Nephron (organoid): ENCODE data around the gene KRT222.

Experiments used
- H3K27ac Mint-ChIP-seq, 3 experiments: 2 replicates each; pipeline ENCODE4 v1.8.0; 2020; ENCODE audit warnings: mixed read lengths in 3 of 3, mild to moderate bottlenecking in 2 of 3, moderate library complexity in 1 of 3
- H3K27me3 Mint-ChIP-seq: 2 replicates; pipeline ENCODE4 v1.8.0; 2021; ENCODE audit warnings: low read depth, mild to moderate bottlenecking, moderate library complexity, mixed read lengths
- H3K36me3 Mint-ChIP-seq: 2 replicates; pipeline ENCODE4 v1.8.0; 2020; ENCODE audit warnings: low read depth, mixed read lengths
- H3K4me1 Mint-ChIP-seq: 2 replicates; pipeline ENCODE4 v1.8.0; 2020; ENCODE audit warnings: mixed read lengths
- H3K4me3 Mint-ChIP-seq, 3 experiments: 2 replicates each; pipeline ENCODE4 v1.8.0; 2020; ENCODE audit warnings: mild to moderate bottlenecking in 3 of 3, mixed read lengths in 3 of 3, moderate library complexity in 2 of 3
- H3K9me3 Mint-ChIP-seq: 2 replicates; pipeline ENCODE4 v1.8.0; 2020; ENCODE audit warnings: mixed read lengths
- TF ChIP-seq, protein P1 (sequence below), 3 experiments: fragments of 200-600 bp; sonication (generic); IDR thresholded peaks; one replicate each; pipeline ENCODE4 v1.5.0; 2021; ENCODE audit warnings: antibody characterized with exemption in 3 of 3; ENCODE audit not compliant: unreplicated experiment in 3 of 3

Gene KRT222

DNA sequence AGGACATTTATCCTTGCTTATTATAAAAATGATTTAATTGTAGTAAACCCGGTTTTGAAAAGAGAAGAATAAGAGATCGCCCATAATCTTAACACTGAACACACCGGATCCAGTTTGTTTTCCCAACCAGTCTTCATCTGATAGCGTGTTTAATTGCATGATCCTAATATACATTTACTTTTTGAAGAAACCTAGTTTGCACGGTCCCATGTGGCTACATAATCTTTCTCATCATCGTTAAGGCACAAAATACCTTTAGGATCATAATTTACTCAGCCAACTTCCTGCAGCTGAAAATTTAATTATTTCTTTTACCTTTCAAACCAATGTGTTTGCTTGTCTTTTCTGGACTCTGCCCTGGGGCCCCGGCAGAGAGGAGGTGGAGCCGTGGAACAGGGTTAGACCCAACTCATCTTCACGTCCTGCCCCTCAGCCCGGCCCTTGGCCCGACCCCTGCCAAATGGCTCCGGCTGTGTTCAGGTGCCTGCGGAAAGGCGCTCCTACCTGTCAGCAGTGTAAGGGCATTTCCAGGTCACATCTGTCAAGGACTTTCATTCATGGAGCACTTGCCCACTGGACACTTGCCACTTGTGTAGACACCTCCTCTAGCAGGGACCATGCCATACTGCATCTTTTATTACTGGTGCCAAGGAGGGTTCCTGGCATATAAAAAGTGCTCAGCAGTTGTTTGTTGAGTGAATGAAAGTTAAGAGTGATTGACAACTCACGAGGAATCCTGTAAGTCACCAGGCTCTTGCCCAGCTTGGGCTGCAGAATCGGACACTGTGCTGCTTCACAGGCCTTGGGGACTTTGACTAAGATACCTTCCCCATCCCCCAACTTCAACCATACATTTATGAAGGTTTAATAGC lies 46.0 kb downstream of the KRT222 start:
- H3K4me1 Mint-ChIP-seq = peaks cover 10% of the 10 kb centered on the region
- peaks cover 35% of the 10 kb centered on the region for H3K27me3 Mint-ChIP-seq
- H3K36me3 Mint-ChIP-seq = no peaks in the 10 kb centered on the region
- TF ChIP-seq, protein P1, sequence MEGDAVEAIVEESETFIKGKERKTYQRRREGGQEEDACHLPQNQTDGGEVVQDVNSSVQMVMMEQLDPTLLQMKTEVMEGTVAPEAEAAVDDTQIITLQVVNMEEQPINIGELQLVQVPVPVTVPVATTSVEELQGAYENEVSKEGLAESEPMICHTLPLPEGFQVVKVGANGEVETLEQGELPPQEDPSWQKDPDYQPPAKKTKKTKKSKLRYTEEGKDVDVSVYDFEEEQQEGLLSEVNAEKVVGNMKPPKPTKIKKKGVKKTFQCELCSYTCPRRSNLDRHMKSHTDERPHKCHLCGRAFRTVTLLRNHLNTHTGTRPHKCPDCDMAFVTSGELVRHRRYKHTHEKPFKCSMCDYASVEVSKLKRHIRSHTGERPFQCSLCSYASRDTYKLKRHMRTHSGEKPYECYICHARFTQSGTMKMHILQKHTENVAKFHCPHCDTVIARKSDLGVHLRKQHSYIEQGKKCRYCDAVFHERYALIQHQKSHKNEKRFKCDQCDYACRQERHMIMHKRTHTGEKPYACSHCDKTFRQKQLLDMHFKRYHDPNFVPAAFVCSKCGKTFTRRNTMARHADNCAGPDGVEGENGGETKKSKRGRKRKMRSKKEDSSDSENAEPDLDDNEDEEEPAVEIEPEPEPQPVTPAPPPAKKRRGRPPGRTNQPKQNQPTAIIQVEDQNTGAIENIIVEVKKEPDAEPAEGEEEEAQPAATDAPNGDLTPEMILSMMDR (IDR thresholded peaks at IDR 0.05; ENCODE audit: unreplicated experiment in 3 of 3) = no peak
- H3K27ac Mint-ChIP-seq = no peak overlapping the region
- no peaks in the 10 kb centered on the region for H3K9me3 Mint-ChIP-seq
- H3K4me3 Mint-ChIP-seq = no peak overlapping the region

DNA sequence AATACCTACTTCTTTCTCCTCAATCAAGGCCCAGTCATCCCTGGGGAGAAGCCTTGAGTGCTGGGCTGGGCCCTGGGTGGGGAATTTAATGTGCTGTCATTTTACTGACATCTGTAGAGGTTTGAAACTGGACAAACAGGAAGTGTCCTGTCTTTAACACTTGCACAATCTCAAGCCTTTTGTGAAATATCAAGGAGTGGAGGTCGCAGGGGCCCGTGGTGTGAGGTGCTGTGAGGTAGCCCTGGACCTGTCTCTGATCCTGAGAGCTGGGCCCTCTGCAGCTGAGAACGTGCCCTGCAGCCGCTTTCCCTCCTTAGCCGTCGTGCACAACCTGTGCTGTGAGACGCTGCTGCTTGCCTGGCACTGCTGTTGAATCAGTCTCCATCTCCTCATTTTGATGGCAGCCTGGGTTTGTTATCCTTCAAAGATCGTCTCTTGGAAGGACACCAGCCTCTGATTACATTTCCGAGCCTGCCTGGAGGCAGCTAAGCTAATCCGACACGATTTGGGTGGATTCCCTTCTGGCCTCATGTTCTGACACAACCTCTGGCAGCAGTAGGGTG lies 47.2 kb downstream of the KRT222 start:
- Mint-ChIP-seq H3K9me3 (no peaks in the 10 kb centered on the region), H3K36me3 (no peaks in the 10 kb centered on the region), H3K27me3 (peaks cover 40% of the 10 kb centered on the region), H3K4me1 (peaks cover 10% of the 10 kb centered on the region), H3K4me3 (no peak overlapping the region), H3K27ac (no peak overlapping the region)
- TF ChIP-seq, protein P1 (IDR thresholded peaks at IDR 0.05; ENCODE audit: unreplicated experiment in 3 of 3) = no peak

DNA sequence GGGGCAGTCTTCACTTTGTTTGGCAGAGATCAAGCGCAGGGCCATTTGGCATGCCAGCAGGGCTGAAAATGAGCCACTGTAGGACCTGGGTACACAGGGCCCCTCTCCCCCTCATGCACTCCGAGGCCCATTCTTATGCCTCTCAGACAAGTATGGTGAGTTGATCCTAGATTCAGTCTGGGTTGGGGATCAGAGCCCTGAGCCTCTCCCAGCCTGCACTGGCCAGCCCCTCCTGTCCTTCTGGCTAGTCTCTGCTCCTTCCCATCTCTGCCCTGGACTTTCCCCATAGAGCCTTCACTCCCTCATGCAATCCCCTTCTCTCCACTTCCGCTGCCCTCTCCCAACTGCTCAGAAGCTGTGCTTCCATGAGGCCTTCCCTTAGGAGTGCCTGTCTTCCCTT lies 48.4 kb downstream of the KRT222 start:
- TF ChIP-seq, protein P1 (IDR thresholded peaks at IDR 0.05; ENCODE audit: unreplicated experiment in 3 of 3) = no peak
- H3K36me3 Mint-ChIP-seq = no peaks in the 10 kb centered on the region
- H3K9me3 Mint-ChIP-seq = no peaks in the 10 kb centered on the region
- no peak overlapping the region for H3K4me3 Mint-ChIP-seq
- H3K27ac Mint-ChIP-seq = no peak overlapping the region
- peaks cover 10% of the 10 kb centered on the region for H3K4me1 Mint-ChIP-seq
- H3K27me3 Mint-ChIP-seq = peaks cover 47% of the 10 kb centered on the region

DNA sequence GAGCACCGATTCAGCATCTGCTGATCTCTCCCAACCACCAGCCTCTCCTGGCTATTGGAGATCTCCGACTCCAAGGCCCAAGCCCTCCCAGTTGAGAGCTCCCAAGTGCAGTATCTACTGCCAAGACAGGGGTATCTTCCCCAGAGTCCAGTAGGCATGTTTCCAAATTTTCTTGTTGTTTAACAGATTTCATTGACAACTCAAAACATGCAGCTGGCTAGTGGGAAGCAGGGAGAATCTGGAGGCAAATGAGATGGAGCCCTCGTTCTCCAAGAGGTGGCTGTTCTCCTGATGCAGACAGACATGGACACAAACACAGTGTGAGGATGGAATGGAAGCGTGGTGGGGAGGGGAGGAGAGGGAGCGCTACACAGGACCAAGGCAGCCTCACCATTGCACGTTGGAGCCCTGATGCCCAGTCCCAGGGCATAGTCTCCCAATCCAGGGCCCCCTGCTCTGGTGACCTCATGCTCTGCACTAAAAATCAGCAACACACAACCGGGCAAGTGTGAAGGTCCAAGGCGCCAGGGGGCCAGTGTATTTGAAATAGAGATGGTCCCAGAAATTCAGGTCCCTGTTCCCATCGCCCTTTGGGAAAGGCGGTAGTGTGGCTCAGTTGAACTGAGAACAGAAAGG lies 49.0 kb downstream of the KRT222 start:
- Mint-ChIP-seq H3K27ac (no peak overlapping the region), H3K27me3 (peaks cover 50% of the 10 kb centered on the region), H3K36me3 (no peaks in the 10 kb centered on the region), H3K9me3 (no peaks in the 10 kb centered on the region), H3K4me3 (no peak overlapping the region), H3K4me1 (peaks cover 10% of the 10 kb centered on the region)
- TF ChIP-seq, protein P1 (IDR thresholded peaks at IDR 0.05; ENCODE audit: unreplicated experiment in 3 of 3) = no peak

DNA sequence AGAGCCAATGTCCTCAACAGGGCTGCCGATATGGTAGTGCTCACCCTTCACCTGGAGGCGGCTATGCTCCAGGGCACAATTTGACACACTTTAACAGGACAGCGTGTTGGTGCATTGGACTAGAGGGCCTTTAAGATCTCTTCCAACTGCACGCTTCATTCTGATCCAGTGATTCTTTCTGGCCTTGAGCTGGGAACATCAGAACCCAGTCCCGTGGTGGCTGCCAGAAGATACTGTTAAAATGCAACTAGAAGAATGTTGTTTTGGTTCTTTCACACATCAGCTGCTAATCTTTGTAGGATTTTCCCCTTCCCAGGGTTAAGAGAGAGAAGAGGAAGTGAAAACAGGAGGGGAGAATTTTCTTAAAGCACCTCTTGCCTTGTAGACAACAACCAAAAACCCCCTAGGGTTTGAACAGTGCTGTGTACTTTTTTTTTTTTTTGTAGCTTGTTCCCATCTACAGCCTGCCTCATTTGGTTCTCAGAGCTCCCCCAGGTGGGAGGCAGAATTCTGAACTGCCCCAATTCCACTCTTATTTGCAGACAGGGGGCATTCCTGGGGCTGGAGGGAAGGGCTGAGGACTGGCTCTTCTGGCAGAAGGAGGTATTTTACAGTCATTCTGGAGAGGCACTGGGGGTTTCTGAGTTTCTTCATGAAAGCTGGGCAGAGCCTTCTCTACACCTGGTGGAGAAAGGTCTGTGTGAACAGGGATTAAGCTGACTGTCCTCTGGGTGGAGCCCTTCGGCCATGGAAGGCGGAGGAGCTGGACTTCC lies 49.7 kb downstream of the KRT222 start:
- no peak overlapping the region for H3K4me3 Mint-ChIP-seq
- peaks cover 49% of the 10 kb centered on the region for H3K27me3 Mint-ChIP-seq
- TF ChIP-seq, protein P1 (IDR thresholded peaks at IDR 0.05; ENCODE audit: unreplicated experiment in 3 of 3) = peak in 2 of 3 experiments; percentile 32 to 51
- peaks cover 5% of the 10 kb centered on the region for H3K4me1 Mint-ChIP-seq
- H3K9me3 Mint-ChIP-seq = no peaks in the 10 kb centered on the region
- no peaks in the 10 kb centered on the region for H3K36me3 Mint-ChIP-seq
- no peak overlapping the region for H3K27ac Mint-ChIP-seq
